ENCODE results near the gene OR51B4. TPM values are rescaled to one million over a fixed set of nuclear protein-coding genes. Genes with fewer than 3 reads are reported as not detected.
A peak's percentile ranks its signal among the peaks of the same experiment; 100 is the strongest.

The OR51B4 gene
- total and polyA plus RNA-seq, 9 of the 15 experiments (the other 6 are each of a cell fraction or from before 2014, with no cell fraction given), result 17.1 to 64.6 (median 39.9) TPM

- TF ChIP-seq SMARCE1 (IDR thresholded peaks at IDR 0.05) (peak; percentile 99), CBX2 (IDR thresholded peaks at IDR 0.05; ENCODE audit: insufficient read depth, low read length, poor library complexity, severe bottlenecking) (no peak), ZNF384 (IDR thresholded peaks at IDR 0.05; ENCODE audit: low read depth, low read length) (peak; percentile 97), SMC3 (conservative IDR thresholded peaks at IDR 0.05; ENCODE audit: insufficient read depth, low read depth, low read length) (0 out of 2 replicates have a peak, but pooled peaks have one; percentile 3), GATAD2B (IDR thresholded peaks at IDR 0.05; ENCODE audit: borderline replicate concordance) (peak; percentile 70), SRF (CRISPR knock-in tag; IDR thresholded peaks at IDR 0.05) (peak in 1 of 2 experiments; percentile 52; a peak in 1 of 4 replicates), ZNF316 (IDR thresholded peaks at IDR 0.05) (peak; percentile 100), STAT6 (CRISPR knock-in tag; IDR thresholded peaks at IDR 0.05) (peak; percentile 71; the same call in 1 of the 2 replicates), DPF2 (IDR thresholded peaks at IDR 0.05) (peak; percentile 100), ATF6 (CRISPR knock-in tag; IDR thresholded peaks at IDR 0.05) (0 out of 2 replicates have a peak, but pooled peaks have one; percentile 37), JUNB (CRISPR knock-in tag; conservative IDR thresholded peaks at IDR 0.05) (peak; percentile 100), KLF16 (IDR thresholded peaks at IDR 0.05) (peak; percentile 98), BCL6 (CRISPR knock-in tag; IDR thresholded peaks at IDR 0.05) (0 out of 2 replicates have a peak, but pooled peaks have one; percentile 51), LCOR (CRISPR knock-in tag; IDR thresholded peaks at IDR 0.05) (peak; percentile 96), ZNF431 (CRISPR knock-in tag; IDR thresholded peaks at IDR 0.05) (0 out of 2 replicates have a peak, but pooled peaks have one; percentile 44), AFF1 (IDR thresholded peaks at IDR 0.05; ENCODE audit: low read depth in 1 of 2, partially characterized antibody in 2 of 2) (peak; percentile 28 to 96), ZNF764 (CRISPR knock-in tag; IDR thresholded peaks at IDR 0.05; ENCODE audit: low read depth) (peak; percentile 42; the same call in 1 of the 2 replicates), ETV1 (tag; conservative IDR thresholded peaks at IDR 0.05; ENCODE audit: low read depth) (peak; percentile 94), CBFA2T3 (IDR thresholded peaks at IDR 0.05) (peak; percentile 99), KLF1 (tag; IDR thresholded peaks at IDR 0.05) (peak; percentile 93), ZNF124 (CRISPR knock-in tag; IDR thresholded peaks at IDR 0.05) (no peak)
Measured at GRCh38 chr11:5280582-5281102, 21.1 kb downstream of the OR51B4 start (continued).
